IMR-90 (cell line): Measurements from ENCODE around the gene RSRC1. TPM values are rescaled to one million over a fixed set of nuclear protein-coding genes. Genes with fewer than 3 reads are reported as not detected.

Experiments used
- ATAC-seq: fragments of 200-7000 bp; cut with Tn5 transposase; 2 replicates; pipeline ENCODE4 v1.9.1; 2020; ENCODE audit warnings: low read depth, mild to moderate bottlenecking, moderate library complexity
- BruUV-seq: library from RNA; stranded (reverse); fragments of 400-500 nt; replicated peaks from 2 replicates; lab custom pipeline; 2021; lab: Mats Ljungman, UMichigan
- CTCF ChIA-PET: fragments of 300-600 bp; formaldehyde crosslinking; extraction: SDS; loops from one replicate; lab custom pipeline; 2021; ENCODE audit warnings: antibody characterized with exemption; lab: Yijun Ruan, JAX
- POLR2A ChIA-PET: fragments of 300-600 bp; sonication (Branson Sonifier 250); formaldehyde crosslinking; loops from one replicate; lab custom pipeline; 2022; ENCODE audit warnings: antibody characterized with exemption; ENCODE audit not compliant: unreplicated experiment; lab: Charles Lee
- DNase-seq: peaks from one replicate; pipeline ENCODE4 v3.0.0; 2013
- H2AFZ ChIP-seq: replicated peaks from 2 replicates; pipeline ENCODE3; 2013; ENCODE audit warnings: low read length, mild to moderate bottlenecking; ENCODE audit not compliant: poor library complexity
- H2AK5ac ChIP-seq: 2 replicates; pipeline ENCODE4 v1.6.1; 2013; ENCODE audit warnings: low read depth, low read length, inconsistent platforms
- H2AK9ac ChIP-seq: replicated peaks from 2 replicates; pipeline ENCODE3; 2013; ENCODE audit warnings: mild to moderate bottlenecking, low read depth, low read length, moderate library complexity; ENCODE audit not compliant: poor library complexity
- H2BK120ac ChIP-seq: 2 replicates; pipeline ENCODE4 v1.6.1; 2013; ENCODE audit warnings: low read depth, low read length, inconsistent platforms
- H2BK15ac ChIP-seq: 3 replicates; pipeline ENCODE4 v1.6.1; 2013; ENCODE audit warnings: low read depth, low read length, inconsistent platforms
- H2BK20ac ChIP-seq: 2 replicates; pipeline ENCODE4 v1.6.1; 2013; ENCODE audit warnings: low read depth, mild to moderate bottlenecking, inconsistent platforms, low read length, moderate library complexity
- H2BK5ac ChIP-seq: 2 replicates; pipeline ENCODE4 v1.6.1; 2013; ENCODE audit warnings: mild to moderate bottlenecking, low read depth, low read length, inconsistent platforms; ENCODE audit not compliant: poor library complexity, severe bottlenecking
- H3K14ac ChIP-seq: replicated peaks from 2 replicates; pipeline ENCODE4 v1.6.1; 2013; ENCODE audit warnings: low read depth, low read length, inconsistent platforms
- H3K18ac ChIP-seq: 2 replicates; pipeline ENCODE4 v1.6.1; 2013; ENCODE audit warnings: low read depth, low read length, control low read depth
- H3K23ac ChIP-seq: 2 replicates; pipeline ENCODE4 v1.6.1; 2013; ENCODE audit warnings: low read depth, low read length, inconsistent platforms
- H3K27ac ChIP-seq: 2 replicates; pipeline ENCODE4 v1.5.1; 2013; ENCODE audit warnings: mild to moderate bottlenecking, control low read depth, low read length; ENCODE audit not compliant: insufficient read depth
- H3K27me3 ChIP-seq: 2 replicates; pipeline ENCODE4 v1.6.1; 2013; ENCODE audit warnings: low read length; ENCODE audit not compliant: control insufficient read depth, insufficient read depth
- H3K36me3 ChIP-seq: 2 replicates; pipeline ENCODE4 v1.6.1; 2013; ENCODE audit warnings: low read length, mixed read lengths; ENCODE audit not compliant: control insufficient read depth, insufficient read depth
- H3K4ac ChIP-seq: 2 replicates; pipeline ENCODE4 v1.6.1; 2013; ENCODE audit warnings: low read depth, low read length, inconsistent platforms
- H3K4me1 ChIP-seq: 2 replicates; pipeline ENCODE4 v1.6.1; 2013; ENCODE audit warnings: low read length, mixed read lengths; ENCODE audit not compliant: control insufficient read depth, insufficient read depth
- H3K4me2 ChIP-seq: 2 replicates; pipeline ENCODE4 v1.6.1; 2013; ENCODE audit warnings: low read depth, mild to moderate bottlenecking, control low read depth, low read length, moderate library complexity
- H3K4me3 ChIP-seq: 2 replicates; pipeline ENCODE4 v1.5.1; 2013; ENCODE audit warnings: low read depth, mild to moderate bottlenecking, control low read depth, low read length, moderate library complexity; ENCODE audit not compliant: insufficient read depth
- H3K56ac ChIP-seq: 2 replicates; pipeline ENCODE4 v1.6.1; 2013; ENCODE audit warnings: low read length, inconsistent platforms; ENCODE audit not compliant: insufficient read depth; ENCODE audit errors: extremely low read depth
- H3K79me1 ChIP-seq, 2 experiments: 2 replicates each; pipeline ENCODE4 v1.6.1; 2013; ENCODE audit warnings: low read length in 2 of 2, inconsistent platforms in 1 of 2, low read depth in 1 of 2
- H3K9ac ChIP-seq: 2 replicates; pipeline ENCODE4 v1.6.1; 2013; ENCODE audit warnings: low read depth, low read length, control low read depth
- H3K9me1 ChIP-seq: 2 replicates; pipeline ENCODE4 v1.6.1; 2013; ENCODE audit warnings: low read length, inconsistent platforms; ENCODE audit not compliant: insufficient read depth
- H3K9me3 ChIP-seq: 2 replicates; pipeline ENCODE4 v1.6.1; 2013; ENCODE audit warnings: low read length; ENCODE audit not compliant: control insufficient read depth, insufficient read depth
- H4K20me1 ChIP-seq: 2 replicates; pipeline ENCODE4 v1.6.1; 2013; ENCODE audit warnings: low read length, inconsistent platforms; ENCODE audit not compliant: insufficient read depth
- H4K5ac ChIP-seq: 2 replicates; pipeline ENCODE4 v1.6.1; 2013; ENCODE audit warnings: mild to moderate bottlenecking, low read depth, low read length, control low read depth
- H4K8ac ChIP-seq, 2 experiments: 2 replicates each; pipeline ENCODE4 v1.6.1; 2013; ENCODE audit warnings: low read depth in 2 of 2, low read length in 2 of 2, control low read depth in 1 of 2, inconsistent platforms in 1 of 2
- H4K91ac ChIP-seq: 2 replicates; pipeline ENCODE4 v1.6.1; 2013; ENCODE audit warnings: low read depth, low read length, inconsistent platforms; ENCODE audit not compliant: insufficient read depth
- BHLHE40 ChIP-seq: fragments of 150-350 bp; IDR thresholded peaks from 2 replicates; pipeline ENCODE4 v1.6.1; 2016; ENCODE audit warnings: mild to moderate bottlenecking, low read depth, low read length
- CEBPB ChIP-seq: IDR thresholded peaks from 2 replicates; pipeline ENCODE4 v1.6.1; 2012; ENCODE audit warnings: low read depth, low read length, improper control_type of control experiment
- CHD1 ChIP-seq: IDR thresholded peaks from 2 replicates; pipeline ENCODE4 v1.6.1; 2012; ENCODE audit warnings: low read depth, low read length, improper control_type of control experiment
- FOS ChIP-seq: fragments of 150-350 bp; IDR thresholded peaks from 2 replicates; pipeline ENCODE4 v1.6.1; 2016; ENCODE audit warnings: low read depth, low read length
- MAFK ChIP-seq: IDR thresholded peaks from 2 replicates; pipeline ENCODE4 v1.6.1; 2012; ENCODE audit warnings: low read depth, low read length, improper control_type of control experiment
- MAZ ChIP-seq: IDR thresholded peaks from 2 replicates; pipeline ENCODE4 v1.6.1; 2012; ENCODE audit warnings: low read depth, mild to moderate bottlenecking, low read length, improper control_type of control experiment, moderate library complexity, borderline replicate concordance
- MXI1 ChIP-seq: IDR thresholded peaks from 2 replicates; pipeline ENCODE4 v1.6.1; 2012; ENCODE audit warnings: low read depth, mild to moderate bottlenecking, low read length, moderate library complexity, borderline replicate concordance
- NFE2L2 ChIP-seq: fragments of 150-350 bp; IDR thresholded peaks from 2 replicates; pipeline ENCODE4 v1.6.1; 2016; ENCODE audit warnings: low read depth, mild to moderate bottlenecking, low read length
- POLR2A ChIP-seq: IDR thresholded peaks from 2 replicates; pipeline ENCODE4 v1.6.1; 2012; ENCODE audit warnings: mild to moderate bottlenecking, low read depth, low read length
- RAD21 ChIP-seq: IDR thresholded peaks from 2 replicates; pipeline ENCODE4 v1.6.1; 2012; ENCODE audit warnings: low read length, improper control_type of control experiment
- RCOR1 ChIP-seq: IDR thresholded peaks from 2 replicates; pipeline ENCODE4 v1.6.1; 2012; ENCODE audit warnings: mild to moderate bottlenecking, low read length, improper control_type of control experiment; ENCODE audit not compliant: insufficient replicate concordance
- RFX5 ChIP-seq: IDR thresholded peaks from 2 replicates; pipeline ENCODE4 v1.8.0; 2012; ENCODE audit warnings: low read depth, mild to moderate bottlenecking, low read length, moderate library complexity
- SMC3 ChIP-seq: fragments of 150-350 bp; IDR thresholded peaks from 2 replicates; pipeline ENCODE4 v1.6.1; 2016; ENCODE audit warnings: low read depth, mild to moderate bottlenecking, antibody characterized with exemption, low read length, moderate library complexity
- USF2 ChIP-seq: fragments of 150-350 bp; IDR thresholded peaks from 2 replicates; pipeline ENCODE4 v1.6.1; 2017; ENCODE audit warnings: mild to moderate bottlenecking, antibody characterized with exemption, low read length, low read depth
- dilution Hi-C: fragments of 300-500 bp; cut with HindIII; formaldehyde crosslinking; loops from one replicate; pipeline ENCODE4 v1.14.3; 2018; ENCODE audit warnings: low sequenced_read_pairs; ENCODE audit not compliant: unreplicated experiment
- in situ Hi-C: fragments of 300-500 bp; cut with MboI; formaldehyde crosslinking; loops from 3 replicates; pipeline ENCODE4 v1.14.3; 2019; ENCODE audit warnings: low sequenced_read_pairs, inconsistent platforms, mixed read lengths
- intact Hi-C: fragments of 100-400 bp; cut with micrococcal nuclease; formaldehyde crosslinking; loops from 2 replicates; pipeline ENCODE4 v1.10.0; 2022
- polyA plus RNA-seq, 3 experiments: library from polyadenylated mRNA; depleted of rRNA; stranded (reverse); fragments of >200 nt; gene quantifications; 2 replicates each; pipeline ENCODE4 v1.2.3, GENCODE V29; 2012; ENCODE audit warnings: low replicate concordance in 1 of 3
- total RNA-seq: library from RNA; depleted of rRNA; stranded (reverse); fragments of >200 nt; gene quantifications from 2 replicates; pipeline ENCODE4 v1.2.3, GENCODE V29; 2012
- TF ChIP-seq, protein P1 (sequence below): conservative IDR thresholded peaks from 2 replicates; pipeline ENCODE4 v1.5.1; 2012; ENCODE audit warnings: mild to moderate bottlenecking, low read depth, low read length, improper control_type of control experiment
- TF ChIP-seq, protein P2 (sequence below): fragments of 150-350 bp; IDR thresholded peaks from 2 replicates; pipeline ENCODE4 v1.6.1; 2016; ENCODE audit warnings: low read depth, mild to moderate bottlenecking, low read length, moderate library complexity, borderline replicate concordance

RSRC1 gene
- total and polyA plus RNA-seq, 2 of the 4 experiments (the other 2 are of a cell fraction): 3.8 to 41.8 TPM

DNA sequence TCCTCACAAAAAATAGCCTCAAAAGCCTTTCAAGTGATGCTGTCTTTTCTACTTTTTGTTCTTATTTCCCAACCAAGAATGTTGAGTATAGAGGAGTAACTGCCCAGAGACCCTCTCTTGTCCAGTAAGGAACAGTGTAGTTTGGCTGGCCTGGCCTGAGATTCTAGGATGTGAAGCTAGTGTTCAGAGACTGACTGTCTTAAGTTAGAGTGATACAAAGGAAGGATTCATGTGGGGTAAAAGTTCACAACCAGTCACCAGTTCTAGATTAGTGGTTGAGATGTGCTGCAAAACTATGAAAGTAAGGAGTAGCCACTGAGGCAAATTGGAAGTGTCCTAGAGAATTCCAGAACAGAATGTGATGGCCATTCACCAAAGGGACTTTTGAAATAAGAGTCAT is 49.1 kb downstream of the RSRC1 start:
- Histone ChIP-seq H3K18ac (no peak overlapping the region), H3K27me3 (no peaks in the 10 kb centered on the region), H2AFZ (no peak overlapping the region), H3K9me1 (no peaks in the 10 kb centered on the region), H3K4me2 (no peak overlapping the region), H4K91ac (no peak overlapping the region), H3K4me3 (no peak overlapping the region), H3K4me1 (no peaks in the 10 kb centered on the region; the same call in 1 of the 2 replicates), H3K36me3 (no peaks in the 10 kb centered on the region), H4K8ac (no peak overlapping the region), H4K20me1 (0 out of 2 replicates have a peak, but pooled peaks cover 5% of the 10 kb centered on the region), H2BK5ac (no peak overlapping the region), H3K14ac (no peak overlapping the region), H3K4ac (no peak overlapping the region), H3K23ac (no peak overlapping the region), H3K56ac (no peak overlapping the region), H2BK120ac (no peak overlapping the region), H3K9ac (no peak overlapping the region), H2AK5ac (no peak overlapping the region), H4K5ac (no peak overlapping the region), H2BK20ac (no peak overlapping the region), H2AK9ac (no peak overlapping the region), H3K79me1 (no peaks in the 10 kb centered on the region; a peak in 1 of 4 replicates), H3K27ac (no peak overlapping the region), H3K9me3 (peaks cover 3% of the 10 kb centered on the region; the same call in 1 of the 2 replicates), H2BK15ac (no peak overlapping the region)
- ChIA-PET CTCF (interaction anchor here (0.7 to 0.8 kb wide), 2 partner anchors 9 to 75 kb away, joined by 3 to 4 read pairs; no protein-coding TSS in a partner anchor), POLR2A (no interaction called here)
- in situ Hi-C loops (no loop called here), dilution Hi-C loops (no loop called here), intact Hi-C loops (no loop called here)
- no peak for ATAC-seq
- TF ChIP-seq RCOR1 (no peak), CEBPB (no peak), MXI1 (no peak), BHLHE40 (no peak), RAD21 (no peak), FOS (no peak), SMC3 (no peak), MAFK (no peak), CHD1 (no peak), RFX5 (no peak), USF2 (no peak), NFE2L2 (no peak), POLR2A (no peak), MAZ (no peak)
- TF ChIP-seq, protein P1, sequence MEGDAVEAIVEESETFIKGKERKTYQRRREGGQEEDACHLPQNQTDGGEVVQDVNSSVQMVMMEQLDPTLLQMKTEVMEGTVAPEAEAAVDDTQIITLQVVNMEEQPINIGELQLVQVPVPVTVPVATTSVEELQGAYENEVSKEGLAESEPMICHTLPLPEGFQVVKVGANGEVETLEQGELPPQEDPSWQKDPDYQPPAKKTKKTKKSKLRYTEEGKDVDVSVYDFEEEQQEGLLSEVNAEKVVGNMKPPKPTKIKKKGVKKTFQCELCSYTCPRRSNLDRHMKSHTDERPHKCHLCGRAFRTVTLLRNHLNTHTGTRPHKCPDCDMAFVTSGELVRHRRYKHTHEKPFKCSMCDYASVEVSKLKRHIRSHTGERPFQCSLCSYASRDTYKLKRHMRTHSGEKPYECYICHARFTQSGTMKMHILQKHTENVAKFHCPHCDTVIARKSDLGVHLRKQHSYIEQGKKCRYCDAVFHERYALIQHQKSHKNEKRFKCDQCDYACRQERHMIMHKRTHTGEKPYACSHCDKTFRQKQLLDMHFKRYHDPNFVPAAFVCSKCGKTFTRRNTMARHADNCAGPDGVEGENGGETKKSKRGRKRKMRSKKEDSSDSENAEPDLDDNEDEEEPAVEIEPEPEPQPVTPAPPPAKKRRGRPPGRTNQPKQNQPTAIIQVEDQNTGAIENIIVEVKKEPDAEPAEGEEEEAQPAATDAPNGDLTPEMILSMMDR: no peak
- TF ChIP-seq, protein P2, sequence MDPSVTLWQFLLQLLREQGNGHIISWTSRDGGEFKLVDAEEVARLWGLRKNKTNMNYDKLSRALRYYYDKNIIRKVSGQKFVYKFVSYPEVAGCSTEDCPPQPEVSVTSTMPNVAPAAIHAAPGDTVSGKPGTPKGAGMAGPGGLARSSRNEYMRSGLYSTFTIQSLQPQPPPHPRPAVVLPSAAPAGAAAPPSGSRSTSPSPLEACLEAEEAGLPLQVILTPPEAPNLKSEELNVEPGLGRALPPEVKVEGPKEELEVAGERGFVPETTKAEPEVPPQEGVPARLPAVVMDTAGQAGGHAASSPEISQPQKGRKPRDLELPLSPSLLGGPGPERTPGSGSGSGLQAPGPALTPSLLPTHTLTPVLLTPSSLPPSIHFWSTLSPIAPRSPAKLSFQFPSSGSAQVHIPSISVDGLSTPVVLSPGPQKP: no peak
- DNase-seq: no peak
- no TSS peak for BruUV-seq
